B cell (primary cell): ENCODE data around the gene CAPN12. TPM values are rescaled to one million over a fixed set of nuclear protein-coding genes. Genes with fewer than 3 reads are reported as not detected.

ENCODE experiments used
- ATAC-seq: fragments of 200-7000 bp; cut with Tn5 transposase; one replicate; pipeline ENCODE4 v1.10.0; 2021; ENCODE audit warnings: low read depth, mild to moderate bottlenecking, moderate number of reproducible peaks, moderate library complexity
- CTCF ChIA-PET: fragments of 350-600 bp; sonication (Branson Sonifier 250); formaldehyde crosslinking; loops from one replicate; lab custom pipeline; 2021; ENCODE audit warnings: antibody characterized with exemption, inconsistent platforms; lab: Charles Lee
- POLR2A ChIA-PET: fragments of 350-600 bp; sonication (Branson Sonifier 250); formaldehyde crosslinking; loops from one replicate; lab custom pipeline; 2021; ENCODE audit warnings: antibody characterized with exemption; lab: Charles Lee
- DNase-seq: peaks from one replicate; pipeline ENCODE4 v3.0.0; 2013
- H2AFZ ChIP-seq: 2 replicates; pipeline ENCODE4 v1.6.1; 2012; ENCODE audit warnings: mild to moderate bottlenecking, low read depth, low read length; ENCODE audit not compliant: insufficient read depth, poor library complexity, severe bottlenecking
- H3K27ac ChIP-seq, 2 donors: 1 replicate in 1 of 2; 2 replicates in 1 of 2; pipeline ENCODE4 v1.5.1; 2012 to 2013; ENCODE audit warnings: low read length in 2 of 2, mild to moderate bottlenecking in 2 of 2, moderate library complexity in 1 of 2
- H3K27me3 ChIP-seq, 4 experiments: fragments of 200-600 bp in 1 of 4; sonication (generic) in 1 of 4; replicated peaks in 1 of 4; 1 replicate in 2 of 4; 2 replicates in 2 of 4; pipeline versions ENCODE4 v1.6.1 to v1.7.0; 2013 to 2016; ENCODE audit warnings: low read length in 3 of 4, mild to moderate bottlenecking in 2 of 4, mixed read lengths in 1 of 4, moderate library complexity in 1 of 4; ENCODE audit not compliant: insufficient read depth in 4 of 4, control insufficient read depth in 3 of 4; ENCODE audit errors: control extremely low read depth in 1 of 4
- H3K36me3 ChIP-seq, 2 experiments: replicated peaks in 1 of 2; 1 replicate in 1 of 2; 2 replicates in 1 of 2; pipeline versions ENCODE4 v1.6.1 to v1.7.1; 2013; ENCODE audit warnings: low read length in 1 of 2; ENCODE audit not compliant: insufficient read depth in 2 of 2, control insufficient read depth in 1 of 2; ENCODE audit errors: control extremely low read depth in 1 of 2, extremely low read depth in 1 of 2
- H3K4me1 ChIP-seq, 2 donors: fragments of 200-600 bp in 1 of 2; sonication (generic) in 1 of 2; 1 replicate in 1 of 2; 2 replicates in 1 of 2; pipeline versions ENCODE4 v1.5.1 to v1.6.1; 2013 to 2017; ENCODE audit warnings: low read length in 2 of 2; ENCODE audit not compliant: control insufficient read depth in 2 of 2, insufficient read depth in 2 of 2
- H3K4me2 ChIP-seq: replicated peaks from 2 replicates; pipeline ENCODE3; 2012; ENCODE audit warnings: mild to moderate bottlenecking, low read depth, low read length; ENCODE audit not compliant: poor library complexity, severe bottlenecking
- H3K4me3 ChIP-seq, 5 experiments: fragments of 200-600 bp in 1 of 5; sonication (generic) in 1 of 5; 1 replicate in 3 of 5; 2 replicates in 2 of 5; pipeline versions ENCODE4 v1.5.1 to v1.7.0; 2011 to 2016; ENCODE audit warnings: low read length in 4 of 5, mild to moderate bottlenecking in 4 of 5, low read depth in 2 of 5, control low read depth in 1 of 5, moderate library complexity in 1 of 5; ENCODE audit not compliant: insufficient read depth in 1 of 5; ENCODE audit errors: control extremely low read depth in 1 of 5, extremely low read depth in 1 of 5
- H3K79me2 ChIP-seq: fragments of 200-600 bp; sonication (generic); one replicate; pipeline ENCODE4 v1.6.0; 2016; ENCODE audit warnings: low read length; ENCODE audit not compliant: control insufficient read depth, insufficient read depth
- H3K9ac ChIP-seq: fragments of 200-600 bp; sonication (generic); 2 replicates; pipeline ENCODE4 v1.6.1; 2017; ENCODE audit warnings: mild to moderate bottlenecking, low read length, moderate library complexity
- H3K9me3 ChIP-seq, 3 donors: one replicate each; pipeline versions ENCODE4 v1.6.1 to v1.7.1; 2013; ENCODE audit warnings: low read length in 2 of 3; ENCODE audit not compliant: control insufficient read depth in 2 of 3, insufficient read depth in 1 of 3; ENCODE audit errors: control extremely low read depth in 1 of 3
- H4K20me1 ChIP-seq: 2 replicates; pipeline ENCODE4 v1.6.0; 2012; ENCODE audit warnings: mild to moderate bottlenecking, low read length; ENCODE audit not compliant: insufficient read depth, control insufficient read depth, poor library complexity, severe bottlenecking
- H3K27ac Mint-ChIP-seq: one replicate; pipeline ENCODE4 v1.8.0; 2021; ENCODE audit warnings: mixed read lengths
- H3K27me3 Mint-ChIP-seq: one replicate; pipeline ENCODE4 v1.8.0; 2021; ENCODE audit warnings: mixed read lengths
- H3K4me1 Mint-ChIP-seq: one replicate; pipeline ENCODE4 v1.8.0; 2021; ENCODE audit warnings: mixed read lengths
- H3K4me3 Mint-ChIP-seq: one replicate; pipeline ENCODE4 v1.8.0; 2021; ENCODE audit warnings: mixed read lengths
- H3K9me3 Mint-ChIP-seq: one replicate; pipeline ENCODE4 v1.8.0; 2022; ENCODE audit warnings: mixed read lengths; ENCODE audit not compliant: insufficient read depth
- EZH2 ChIP-seq: IDR thresholded peaks from 2 replicates; pipeline ENCODE4 v1.6.1; 2012; ENCODE audit warnings: borderline replicate concordance, low read depth, mild to moderate bottlenecking, moderate library complexity, low read length; ENCODE audit not compliant: insufficient read depth, poor library complexity, severe bottlenecking
- WGBS: methylation state at CpG from one replicate; pipeline ENCODE4 v1.1.5; 2013; ENCODE audit warnings: missing lambda C conversion rate; ENCODE audit not compliant: insufficient coverage; 5-methylcytosine and 5-hydroxymethylcytosine counted together
- intact Hi-C: fragments of 100-400 bp; cut with micrococcal nuclease; formaldehyde crosslinking; loops from one replicate; pipeline ENCODE4 v1.10.0; 2022
- polyA plus RNA-seq: library from polyadenylated mRNA; depleted of rRNA; stranded (reverse); fragments of >200 nt; gene quantifications from 2 replicates; pipeline ENCODE4 v1.2.3, GENCODE V29; 2012
- total RNA-seq, 2 donors: library from RNA; stranded (reverse); fragments of 120-200 nt in 1 of 2; gene quantifications; 1 replicate in 1 of 2; 2 replicates in 1 of 2; pipeline versions ENCODE4 v1.2.3 to v1.2.4, GENCODE V29; 2013 to 2022
- TF ChIP-seq, protein P1 (sequence below): fragments of 200-600 bp; IDR thresholded peaks from one replicate; pipeline ENCODE4 v1.8.0; 2022; ENCODE audit warnings: antibody characterized with exemption, mild to moderate bottlenecking

CAPN12 gene
- total and polyA plus RNA-seq, 2 donors (not counting 1 experiment from before 2014, with no cell fraction given): 28.6 to 104 TPM

DNA sequence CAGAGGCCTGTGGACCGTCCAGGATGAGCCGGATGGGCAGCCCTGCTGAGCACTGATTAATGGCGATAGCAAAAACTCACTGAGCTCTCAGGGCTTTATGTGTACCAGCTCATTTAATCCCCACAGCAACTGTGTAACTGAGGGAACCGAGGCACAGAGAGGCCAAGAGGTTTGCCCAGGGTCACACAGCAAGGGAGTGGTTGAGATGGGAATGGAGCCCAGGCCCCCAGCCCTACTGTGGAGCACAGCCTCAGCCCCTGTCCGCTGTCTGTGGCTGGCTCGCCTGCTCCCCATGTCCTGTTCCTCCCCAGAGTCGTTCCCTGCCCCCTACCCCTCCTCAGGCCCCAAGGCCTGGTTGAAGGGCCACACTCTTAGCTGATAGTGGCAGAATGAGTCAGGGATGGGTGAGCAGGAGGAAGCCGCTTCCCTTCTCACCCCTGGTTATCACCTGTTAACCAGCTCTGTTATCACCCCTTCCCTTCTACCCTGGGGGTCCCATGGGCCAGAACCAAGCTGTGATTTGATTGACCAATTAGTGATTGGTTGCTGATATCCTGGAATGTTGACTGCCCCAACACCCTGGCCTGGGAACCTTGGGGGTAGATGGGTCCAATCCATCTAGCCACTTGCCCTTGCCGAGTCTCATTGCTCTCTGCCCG lies 21.2 kb downstream of the CAPN12 start:
- POLR2A ChIA-PET: interaction anchor here (0.5 kb wide), 2 partner anchors 162 to 166 kb away, joined by 3 to 5 read pairs; no protein-coding TSS in a partner anchor

More for the DNA sequence above, 21.2 kb downstream of the CAPN12 start:
- Histone ChIP-seq H3K36me3 (peaks cover 0 to 82% of the 10 kb centered on the region in 2 experiments), H2AFZ (no peak overlapping the region), H3K9ac (no peak overlapping the region), H3K9me3 (no peaks in the 10 kb centered on the region), H3K4me2 (no peak overlapping the region), H3K4me3 (no peak overlapping the region), H4K20me1 (no peaks in the 10 kb centered on the region), H3K27me3 (no peaks in the 10 kb centered on the region), H3K4me1 (no peaks in the 10 kb centered on the region), H3K79me2 (no peaks in the 10 kb centered on the region), H3K27ac (no peak overlapping the region)
- no peaks in the 10 kb centered on the region for H3K27me3 Mint-ChIP-seq
- no peak overlapping the region for H3K4me3 Mint-ChIP-seq
- DNase-seq: no peak
- no peak overlapping the region for H3K27ac Mint-ChIP-seq
- no peak for ATAC-seq
- WGBS: 100% methylated on average over 2 of the region's 10 CpGs
- no peaks in the 10 kb centered on the region for H3K4me1 Mint-ChIP-seq
- intact Hi-C loops: no loop called here
- H3K9me3 Mint-ChIP-seq: no peaks in the 10 kb centered on the region
- CTCF ChIA-PET: interaction anchor here (7.3 kb wide), 1 partner anchor 208 kb away, joined by 36 read pairs; the partner anchor contains the start of genes MRPS12 and SARS2
- no peak for TF ChIP-seq EZH2
- TF ChIP-seq, protein P1, sequence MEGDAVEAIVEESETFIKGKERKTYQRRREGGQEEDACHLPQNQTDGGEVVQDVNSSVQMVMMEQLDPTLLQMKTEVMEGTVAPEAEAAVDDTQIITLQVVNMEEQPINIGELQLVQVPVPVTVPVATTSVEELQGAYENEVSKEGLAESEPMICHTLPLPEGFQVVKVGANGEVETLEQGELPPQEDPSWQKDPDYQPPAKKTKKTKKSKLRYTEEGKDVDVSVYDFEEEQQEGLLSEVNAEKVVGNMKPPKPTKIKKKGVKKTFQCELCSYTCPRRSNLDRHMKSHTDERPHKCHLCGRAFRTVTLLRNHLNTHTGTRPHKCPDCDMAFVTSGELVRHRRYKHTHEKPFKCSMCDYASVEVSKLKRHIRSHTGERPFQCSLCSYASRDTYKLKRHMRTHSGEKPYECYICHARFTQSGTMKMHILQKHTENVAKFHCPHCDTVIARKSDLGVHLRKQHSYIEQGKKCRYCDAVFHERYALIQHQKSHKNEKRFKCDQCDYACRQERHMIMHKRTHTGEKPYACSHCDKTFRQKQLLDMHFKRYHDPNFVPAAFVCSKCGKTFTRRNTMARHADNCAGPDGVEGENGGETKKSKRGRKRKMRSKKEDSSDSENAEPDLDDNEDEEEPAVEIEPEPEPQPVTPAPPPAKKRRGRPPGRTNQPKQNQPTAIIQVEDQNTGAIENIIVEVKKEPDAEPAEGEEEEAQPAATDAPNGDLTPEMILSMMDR: no peak
